ENCODE data around the gene SCFD2.
"Not testable (repeated sequence)": the region's sequence is repeated elsewhere in the genome, so short reads cannot be mapped to it uniquely, and the experiment has no call there.

SCFD2 gene

DNA sequence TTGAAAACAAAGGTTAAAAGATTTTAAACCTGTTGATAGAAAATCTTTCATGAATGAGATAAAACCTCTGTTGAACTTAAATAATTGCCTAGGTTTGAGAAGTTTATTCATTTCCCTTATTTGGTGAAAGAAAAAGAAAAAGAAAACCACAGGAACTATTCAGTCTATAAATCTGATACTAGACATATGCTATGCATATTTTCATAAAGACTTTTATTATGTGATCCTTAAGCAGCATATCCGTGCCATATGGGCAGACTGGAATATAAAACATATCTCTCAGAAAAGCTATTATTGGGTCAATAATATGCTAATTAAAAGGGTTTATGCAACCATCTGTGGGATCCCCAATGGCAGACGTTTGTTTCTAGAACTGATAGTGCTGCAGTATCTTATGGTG, 325.0 kb downstream of the SCFD2 start:
- no peak for DNase-seq

DNA sequence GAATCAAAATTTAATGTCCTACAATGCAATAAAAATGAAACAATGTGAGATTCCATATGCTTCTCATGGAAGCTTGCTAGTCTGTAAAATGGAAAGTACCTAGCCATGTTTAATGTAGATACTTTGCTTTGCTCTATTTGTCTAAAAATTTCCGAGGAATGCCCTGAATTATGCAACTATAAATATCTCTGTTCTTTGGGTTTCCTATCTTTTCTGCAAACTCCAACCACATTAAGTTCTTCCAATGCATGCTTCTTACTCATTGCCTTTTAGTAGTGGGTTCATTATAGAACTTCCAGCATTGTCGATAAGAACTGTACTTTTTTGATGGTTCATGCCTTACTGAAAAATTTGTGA, 325.4 kb downstream of the SCFD2 start:
- DNase-seq, result no peak

DNA sequence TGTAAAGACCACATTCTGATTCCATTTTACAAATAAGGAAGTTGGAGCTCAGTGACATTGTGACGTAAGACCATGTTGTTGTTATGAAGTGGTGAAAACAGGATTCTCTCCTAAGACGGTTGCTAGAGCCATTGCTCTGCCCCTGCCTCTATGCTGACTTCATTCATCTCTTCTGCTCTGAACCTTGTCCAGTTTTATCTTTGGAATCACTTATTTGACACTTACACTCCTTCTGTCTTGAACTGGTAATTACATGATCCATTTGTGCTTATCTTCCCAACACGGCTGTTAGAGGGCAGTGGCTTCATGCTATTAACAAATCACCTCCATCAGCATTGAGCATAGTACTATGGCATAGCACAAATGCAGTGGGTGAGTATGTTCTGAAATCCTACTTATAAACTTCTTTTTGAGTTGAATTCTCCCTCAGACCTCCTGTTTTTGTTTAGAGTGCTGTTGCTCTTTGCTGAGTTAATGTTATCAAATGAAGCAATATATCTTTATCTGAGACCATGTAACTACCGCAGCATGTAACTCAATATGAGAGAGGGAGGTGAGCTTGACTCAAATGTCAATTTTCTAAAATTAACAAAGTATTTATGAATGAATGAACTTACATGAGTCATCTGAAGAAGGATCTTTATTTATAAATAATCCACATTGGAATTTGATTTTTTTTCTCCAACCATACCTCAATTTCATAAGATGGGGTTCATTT, 326.0 kb downstream of the SCFD2 start:
- no peak for DNase-seq

DNA sequence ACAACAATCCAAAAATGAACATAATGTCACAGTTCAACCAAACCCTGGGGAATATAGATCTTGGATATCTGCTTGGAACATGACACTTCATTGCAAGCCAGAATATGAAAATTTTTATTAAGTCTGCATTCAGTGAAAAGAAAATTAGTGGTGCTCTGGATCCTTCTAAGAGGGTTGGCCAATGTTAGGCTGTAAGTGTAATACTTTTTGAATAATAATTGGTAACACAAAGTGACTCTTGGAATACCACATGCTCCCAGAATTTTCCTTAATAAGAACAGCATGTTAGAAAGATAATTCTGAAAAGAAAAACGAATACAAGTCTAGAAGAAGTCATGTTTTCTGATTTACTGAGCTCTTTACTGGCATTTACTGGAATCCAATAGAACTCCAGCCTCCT, 328.0 kb downstream of the SCFD2 start:
- DNase-seq, result no peak

DNA sequence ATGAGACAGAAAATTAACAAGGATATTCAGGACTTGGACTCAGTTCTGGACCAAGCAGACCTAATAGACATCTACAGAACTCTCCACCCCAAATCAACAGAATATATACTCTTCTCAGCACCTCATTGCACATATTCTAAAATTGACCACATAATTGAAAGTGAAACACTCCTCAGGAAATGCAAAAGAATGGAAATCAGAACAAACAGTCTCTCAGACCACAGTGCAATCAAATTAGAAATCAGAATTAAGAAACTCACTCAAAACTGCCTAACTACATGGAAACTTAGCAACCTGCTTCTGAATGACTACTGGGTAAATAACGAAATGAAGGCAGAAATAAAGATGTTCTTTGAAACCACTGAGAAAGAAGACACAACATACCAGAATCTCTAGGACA, 333.0 kb downstream of the SCFD2 start:
- not testable (repeated sequence) for DNase-seq

DNA sequence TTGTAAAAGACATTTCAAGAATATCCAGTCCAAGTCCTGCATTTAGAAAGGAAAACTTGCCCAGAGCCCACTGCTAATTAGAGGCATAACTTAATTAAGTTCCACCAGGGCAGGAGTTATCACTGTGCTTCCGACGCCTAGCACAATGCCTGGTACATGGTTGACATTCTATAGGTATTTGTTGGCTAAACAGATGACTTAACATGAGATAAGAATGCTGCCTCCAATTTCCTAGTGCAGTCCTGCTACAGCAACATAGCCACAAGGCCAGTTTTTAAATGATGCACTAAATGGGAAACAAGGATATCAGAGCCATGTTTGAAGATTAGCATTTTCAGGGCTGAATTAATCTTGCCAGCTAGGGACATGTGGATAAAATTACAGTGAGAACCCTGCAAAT, 339.6 kb downstream of the SCFD2 start:
- no peak for DNase-seq

DNA sequence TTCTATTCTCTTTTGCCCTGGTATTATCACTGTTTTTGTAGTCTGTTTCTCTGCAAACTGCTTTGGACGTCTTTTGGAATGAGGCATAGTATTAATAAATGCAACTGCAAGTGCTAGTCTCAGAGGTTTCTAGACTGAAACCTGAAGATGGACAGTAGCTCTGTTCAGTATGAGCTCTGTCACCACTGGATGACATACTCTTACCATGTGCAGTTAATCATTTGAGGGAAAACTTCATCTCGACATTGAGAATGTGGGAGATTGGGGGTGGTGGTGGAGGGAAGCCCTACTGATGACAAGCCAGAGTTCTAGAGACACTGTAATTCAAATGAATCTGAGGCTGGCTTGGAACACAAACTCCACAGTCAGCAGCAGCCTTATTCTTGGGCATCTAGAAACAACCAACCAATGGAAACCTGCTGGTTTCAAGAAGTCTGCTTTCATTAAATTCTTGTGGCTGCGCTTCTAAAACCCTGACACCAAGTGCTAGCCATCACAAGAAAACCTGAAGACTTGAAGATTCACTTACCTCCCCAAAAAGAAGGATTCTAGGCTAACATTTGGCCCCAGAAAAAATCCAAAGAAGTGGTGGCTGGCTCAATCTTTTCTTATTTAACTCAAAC, 342.1 kb downstream of the SCFD2 start:
- DNase-seq, result no peak

DNA sequence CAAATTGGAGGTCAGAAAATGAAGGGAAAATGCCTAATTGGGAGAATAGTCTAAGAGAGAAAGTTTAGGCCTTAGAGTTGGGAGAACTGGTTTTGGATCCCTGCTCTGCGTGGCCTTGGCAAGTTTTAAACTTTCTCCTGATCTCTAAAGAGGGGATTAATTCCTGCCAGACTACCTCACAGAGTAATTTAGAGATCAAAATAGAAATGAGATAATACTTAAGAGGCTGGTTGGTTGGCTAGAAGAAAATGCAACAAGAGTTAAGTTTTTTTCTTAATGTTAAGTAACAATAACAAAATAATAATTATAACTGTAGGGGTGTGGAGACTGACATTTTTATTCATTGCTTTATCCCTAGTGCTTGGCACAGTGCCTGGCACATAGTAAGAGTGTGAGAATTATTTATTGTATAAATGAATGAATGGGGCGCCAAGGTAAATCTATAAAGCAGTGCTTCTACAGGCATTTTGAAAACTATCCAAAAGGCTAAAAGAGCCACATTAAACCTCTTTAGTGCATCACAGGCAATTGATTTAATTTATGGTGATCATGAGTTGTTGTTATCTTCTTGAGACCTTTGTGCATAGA, 343.3 kb downstream of the SCFD2 start:
- no peak for DNase-seq

DNA sequence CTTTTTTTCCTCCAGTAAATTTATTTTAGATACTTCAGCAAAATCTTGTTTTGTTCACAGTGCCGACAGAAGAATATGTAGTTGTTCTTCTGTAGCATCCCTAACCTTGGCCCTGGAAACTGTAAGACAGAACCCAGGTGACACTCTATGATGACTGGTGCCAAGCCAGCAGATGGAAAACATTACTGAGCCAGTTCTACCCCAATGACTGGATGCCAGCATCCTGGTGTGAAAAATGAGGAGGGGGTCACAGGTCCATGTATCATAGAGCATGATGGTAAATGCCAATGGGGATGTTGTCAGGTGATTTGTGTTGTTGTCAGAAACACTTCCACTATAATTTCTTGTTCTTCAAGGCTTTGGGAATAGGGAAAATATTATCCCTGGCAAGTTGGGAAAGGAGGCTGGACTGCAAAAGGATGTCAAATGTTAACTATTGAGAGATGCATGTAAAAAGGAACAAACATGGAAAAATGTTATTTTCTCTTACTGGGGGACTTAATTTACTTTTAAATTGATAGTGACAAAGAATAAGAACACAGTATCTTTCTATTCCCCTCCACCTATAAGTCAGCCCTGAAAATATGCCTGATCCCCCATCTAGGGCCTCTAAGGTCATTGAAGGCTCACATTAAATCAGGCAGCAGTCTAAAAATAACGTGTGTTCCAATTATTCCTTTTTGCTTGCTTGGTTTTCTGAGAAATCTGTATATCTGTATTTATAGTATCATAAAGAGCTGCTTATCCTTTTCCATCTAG, 343.9 kb downstream of the SCFD2 start:
- DNase-seq, result no peak

DNA sequence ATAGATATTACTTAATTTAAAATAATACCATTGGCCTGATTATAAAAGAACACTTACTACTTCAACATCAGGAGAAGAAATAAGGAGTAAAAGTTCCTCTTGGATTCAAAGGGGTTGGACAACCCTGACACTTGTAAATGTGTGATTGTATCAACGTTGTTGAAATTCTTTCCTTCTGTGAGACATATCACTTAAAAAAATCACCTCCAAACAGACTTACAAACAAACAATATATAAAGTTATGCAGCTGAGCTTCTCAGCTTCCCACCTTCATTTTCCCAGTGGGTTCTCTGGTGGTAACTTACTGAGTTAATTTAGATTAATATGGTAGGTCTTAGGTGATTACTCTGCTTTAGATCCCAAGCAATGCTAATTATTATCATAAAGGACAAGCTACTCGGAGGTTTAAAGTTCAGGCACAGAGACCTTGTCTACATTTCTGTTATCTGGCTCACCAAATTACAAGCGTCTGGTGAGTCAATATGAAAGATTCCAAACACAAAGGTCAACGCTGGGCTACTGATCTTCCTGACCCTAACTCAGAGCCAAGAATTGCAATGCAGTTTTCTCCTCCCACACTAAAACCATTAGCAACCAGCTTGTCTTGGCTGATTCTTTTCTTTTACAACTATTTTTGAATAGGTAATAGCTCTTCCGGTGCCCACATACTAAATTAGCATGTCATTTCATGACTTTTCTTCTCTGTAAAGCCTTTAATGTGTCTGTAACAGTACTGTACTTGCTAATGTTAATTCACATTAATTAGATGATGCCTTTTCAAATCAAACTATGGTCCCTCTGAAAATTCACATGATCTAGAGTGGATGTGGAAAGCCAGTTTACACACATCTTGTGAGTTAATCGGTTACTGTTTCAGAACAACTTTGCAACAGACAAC, 346.1 kb downstream of the SCFD2 start:
- DNase-seq, result no peak

DNA sequence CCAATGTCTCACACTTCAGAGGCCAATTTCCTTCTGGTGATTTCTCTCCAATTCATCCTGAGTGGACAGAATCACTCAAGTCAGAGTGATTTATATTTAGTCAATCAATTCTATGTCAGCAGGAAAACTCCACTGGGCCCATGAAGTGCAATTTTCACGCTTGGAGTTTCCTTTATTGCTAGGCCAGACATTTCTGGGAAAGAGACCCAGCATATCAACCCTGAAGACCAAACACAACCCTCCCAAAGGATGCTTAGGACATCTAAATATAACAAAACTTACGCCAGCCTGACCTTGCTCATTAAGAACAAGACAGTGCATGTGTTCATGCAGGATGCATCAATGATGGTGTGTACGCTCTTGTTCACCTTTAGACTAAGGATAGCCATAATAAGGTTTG, 347.4 kb downstream of the SCFD2 start:
- no peak for DNase-seq

DNA sequence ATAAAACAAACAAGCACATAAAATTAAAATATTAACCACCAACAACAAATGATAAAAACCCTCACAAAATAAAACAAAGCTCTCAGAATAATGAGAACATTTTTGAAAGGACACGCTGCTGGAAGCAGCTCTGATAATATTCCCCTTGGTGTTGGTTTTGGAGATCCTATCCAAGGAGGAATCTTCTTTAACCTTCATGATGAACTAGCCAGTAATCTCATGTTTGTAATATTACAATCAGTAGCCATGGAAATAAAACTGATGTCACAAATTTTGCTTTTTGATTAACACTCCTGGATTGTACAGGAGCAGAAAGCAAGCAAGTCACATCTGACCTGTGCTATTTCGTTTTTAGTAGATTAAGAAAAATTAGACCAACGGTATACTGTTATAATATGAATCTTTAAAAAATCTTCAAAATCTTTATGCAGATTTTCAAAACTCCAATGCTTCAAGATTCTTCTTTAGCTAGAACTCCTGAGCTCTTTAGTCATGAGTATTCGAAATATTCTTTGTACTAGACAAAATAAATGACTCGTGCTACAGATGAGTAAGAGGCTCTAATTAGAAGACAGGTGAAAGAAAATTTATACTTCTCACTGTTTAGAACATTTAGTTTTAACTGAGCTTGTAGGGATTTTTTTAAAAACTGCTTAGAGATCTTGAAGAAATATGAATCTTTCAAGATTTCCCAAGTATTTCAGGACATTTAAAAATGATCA, 349.6 kb downstream of the SCFD2 start:
- no peak for DNase-seq

DNA sequence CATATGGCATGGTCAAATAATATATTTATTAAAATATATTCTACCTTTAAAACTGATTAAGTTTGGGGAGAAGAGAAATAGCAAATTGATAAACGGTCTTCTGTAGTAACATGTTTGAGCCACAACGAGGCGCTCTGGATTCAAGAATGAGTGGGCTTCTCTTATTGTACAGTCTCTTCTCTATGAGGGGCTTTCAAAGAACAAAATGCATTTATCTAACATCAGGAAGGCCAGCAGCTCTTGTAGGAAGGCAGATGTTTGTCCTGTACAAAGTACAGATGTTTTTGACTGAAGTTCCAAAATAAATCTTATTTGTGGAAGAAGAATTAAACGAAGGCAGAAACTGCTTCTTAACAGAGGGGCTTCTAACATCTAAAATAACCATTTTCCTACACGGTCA, 350.2 kb downstream of the SCFD2 start:
- peak; percentile 14 for DNase-seq

DNA sequence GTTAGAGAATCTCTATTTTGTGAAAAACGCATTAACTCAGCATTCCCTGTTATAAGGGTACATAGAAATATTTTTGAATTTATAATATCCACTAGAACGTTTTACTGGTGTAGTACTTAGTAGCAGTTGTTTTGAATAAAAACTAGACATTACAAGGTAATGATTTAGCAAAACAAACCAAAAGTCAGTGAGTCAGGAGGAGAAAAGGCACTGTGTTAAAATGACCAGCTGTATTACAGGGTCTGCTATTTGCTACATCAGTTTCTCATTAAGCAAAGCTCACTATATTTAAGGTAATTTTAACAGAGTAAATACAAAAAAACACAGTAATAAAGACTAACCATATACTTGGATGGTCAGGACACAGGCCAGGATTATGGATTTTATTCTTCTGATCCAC, 351.0 kb downstream of the SCFD2 start:
- no peak for DNase-seq

DNA sequence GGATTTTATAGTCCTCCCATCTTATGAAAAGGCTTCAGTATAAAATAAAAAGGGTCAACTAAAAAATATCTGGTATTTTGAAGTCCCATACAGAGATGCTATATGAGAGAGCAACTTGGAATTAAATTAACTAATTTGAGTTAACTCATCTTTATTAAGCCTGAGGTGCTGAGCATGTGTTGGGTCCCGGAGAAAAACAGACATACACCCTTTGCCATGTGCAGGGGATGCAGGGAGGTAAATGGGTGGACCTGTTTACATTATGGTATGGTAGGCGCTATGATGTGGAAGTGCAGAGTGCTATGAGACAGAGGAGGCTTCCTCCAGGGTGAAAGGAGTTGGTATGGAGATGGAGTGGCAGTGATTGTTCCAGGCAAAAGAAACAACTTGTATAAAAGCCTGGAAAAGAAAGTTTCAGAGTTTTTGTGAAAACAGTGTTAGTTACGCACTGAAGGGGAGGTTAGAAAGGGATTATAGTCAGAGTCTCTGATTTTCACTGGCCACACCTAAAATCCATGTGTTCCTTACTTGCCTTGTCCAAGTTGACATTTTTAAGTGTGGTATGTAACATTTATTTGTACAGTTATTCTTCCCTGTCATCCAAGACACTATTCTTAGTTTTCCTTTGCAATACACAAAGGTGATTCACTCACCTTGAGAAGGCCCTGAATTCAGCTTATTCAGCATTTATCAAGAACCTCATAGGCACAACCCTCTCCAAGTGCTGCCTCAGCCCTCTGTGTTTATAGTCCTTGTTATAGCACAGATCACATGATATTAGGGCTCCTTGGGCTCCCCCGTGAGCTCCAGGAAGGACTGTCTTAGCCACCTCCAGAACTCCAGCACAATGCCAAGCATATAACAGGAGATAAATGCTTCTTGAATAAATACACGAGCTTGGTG, 351.7 kb downstream of the SCFD2 start:
- DNase-seq, result no peak

DNA sequence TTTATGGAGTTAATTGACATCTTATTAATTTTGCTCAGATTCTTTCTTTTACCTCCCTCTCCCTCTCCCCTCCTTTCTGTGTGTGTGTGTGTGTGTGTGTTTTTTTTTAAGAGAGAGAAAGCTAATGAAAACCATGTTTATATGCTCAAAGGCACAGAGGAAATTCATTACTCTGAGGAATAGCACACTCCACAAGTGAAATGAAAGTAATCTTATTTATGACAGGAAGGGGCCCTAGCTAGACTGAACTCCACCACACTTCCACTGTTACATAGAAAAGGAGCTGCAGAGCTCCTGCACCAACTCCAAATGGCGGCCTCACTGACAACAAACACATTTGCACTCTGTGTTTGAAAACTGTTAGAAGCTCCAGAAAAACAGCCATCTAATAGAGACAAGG, 353.1 kb downstream of the SCFD2 start:
- DNase-seq, result peak; percentile 28

DNA sequence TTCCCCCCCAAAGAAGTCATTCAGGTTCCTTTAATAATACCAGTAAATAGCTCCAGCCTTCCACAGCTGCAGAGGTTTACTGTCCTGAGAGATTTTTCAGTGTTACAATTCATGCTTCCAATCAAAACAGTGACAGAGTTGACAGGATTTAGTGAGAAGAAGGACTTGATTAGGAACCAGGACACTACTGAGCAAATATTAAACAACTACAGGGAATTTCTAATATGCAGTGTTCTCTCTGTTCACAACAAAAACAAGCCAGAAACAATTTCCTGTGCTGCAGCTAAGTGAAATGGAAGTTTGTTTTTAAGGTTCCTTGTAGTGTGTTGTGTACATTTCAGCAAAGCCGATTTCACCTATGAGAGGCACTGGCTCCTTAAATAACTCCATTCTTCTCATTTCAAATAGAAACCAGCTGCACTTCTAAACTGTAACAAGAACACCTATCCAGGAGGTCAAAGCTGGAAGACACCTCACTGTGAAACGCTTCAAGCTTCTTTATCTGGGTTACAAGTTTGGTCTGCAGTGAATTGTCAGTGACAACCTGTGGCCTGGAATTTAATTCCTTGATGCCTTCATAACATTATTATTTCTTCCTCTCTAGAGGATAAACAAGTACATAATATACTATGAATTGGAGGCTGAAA, 354.5 kb downstream of the SCFD2 start:
- no peak for DNase-seq

DNA sequence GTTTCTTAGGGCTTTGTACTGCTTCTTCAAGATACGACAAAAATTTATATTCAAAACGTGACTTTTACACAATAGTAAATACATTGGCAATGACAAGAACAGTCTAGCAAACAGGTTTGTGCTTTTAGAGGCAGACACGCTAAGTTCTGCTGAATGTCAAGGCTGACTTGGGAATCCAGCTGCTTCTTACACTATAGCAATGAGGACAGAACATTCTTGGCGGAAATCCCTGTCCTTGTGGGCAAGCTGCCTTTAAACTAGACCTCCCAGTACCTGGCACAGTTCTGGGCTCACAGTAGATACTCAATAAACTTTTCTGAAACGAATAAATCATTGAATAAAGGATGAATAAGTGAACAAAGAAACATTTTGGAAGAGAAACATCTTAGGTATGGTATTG, 355.5 kb downstream of the SCFD2 start:
- DNase-seq, result no peak

DNA sequence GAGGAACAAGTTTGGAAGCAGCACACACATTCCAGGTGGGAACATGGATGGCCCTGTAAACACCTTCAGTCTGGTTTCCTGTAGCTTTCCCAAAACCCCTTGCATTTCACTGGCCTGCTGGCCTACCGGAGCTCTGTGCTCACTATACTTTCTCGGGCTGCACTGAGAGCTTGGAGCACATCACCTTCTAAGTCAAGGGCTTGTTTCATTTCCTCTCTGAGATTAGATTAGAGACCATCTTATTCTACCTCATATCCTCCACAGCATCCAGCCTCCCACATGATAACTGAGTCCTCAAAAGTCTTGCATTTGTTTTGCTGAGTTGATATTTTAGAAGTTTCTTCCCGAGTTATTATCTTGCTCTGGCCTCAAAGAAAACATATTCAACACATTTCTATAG, 356.0 kb downstream of the SCFD2 start:
- DNase-seq, result no peak

DNA sequence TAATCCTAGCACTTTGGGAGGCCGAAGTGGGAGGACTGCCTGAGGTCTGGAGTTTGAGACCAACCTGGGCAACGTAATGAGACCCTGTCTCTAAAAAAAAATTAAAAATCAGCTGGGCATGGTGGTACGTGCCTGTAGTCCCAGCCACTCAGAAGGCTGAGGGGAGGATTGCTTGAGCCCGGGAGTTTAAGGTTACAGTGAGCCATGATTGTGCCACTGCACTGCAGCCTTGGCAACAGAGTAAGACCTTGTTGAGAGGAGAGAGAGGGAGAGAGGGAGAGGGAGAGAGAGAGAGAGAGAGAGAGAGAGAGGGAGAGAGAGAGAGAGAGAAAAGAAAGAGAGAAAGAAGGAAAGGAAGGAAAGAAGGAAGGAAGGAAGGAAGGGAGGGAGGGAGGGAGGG, 358.8 kb downstream of the SCFD2 start:
- DNase-seq, result no peak

DNA sequence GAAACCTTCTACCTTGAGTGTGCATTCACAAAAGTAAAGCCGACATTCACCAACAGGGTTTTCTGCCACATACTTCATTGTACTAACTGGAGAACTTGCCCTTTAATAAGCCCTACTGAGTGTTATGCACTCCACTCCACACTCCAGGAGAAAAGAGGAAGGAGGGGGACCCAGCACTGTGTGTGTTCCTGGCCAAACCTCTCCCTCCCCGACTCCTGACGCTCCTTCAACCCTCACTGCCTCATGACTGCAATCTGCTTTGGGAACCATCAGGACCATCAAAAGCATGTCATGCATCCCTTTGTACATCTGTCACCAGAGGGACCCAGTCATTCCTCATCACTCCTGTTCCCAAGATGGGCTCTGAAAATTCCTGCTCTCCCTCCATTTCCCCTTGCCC, 360.1 kb downstream of the SCFD2 start:
- no peak for DNase-seq
